ENCODE measurements around the gene MKNK1.

MKNK1 gene

DNA sequence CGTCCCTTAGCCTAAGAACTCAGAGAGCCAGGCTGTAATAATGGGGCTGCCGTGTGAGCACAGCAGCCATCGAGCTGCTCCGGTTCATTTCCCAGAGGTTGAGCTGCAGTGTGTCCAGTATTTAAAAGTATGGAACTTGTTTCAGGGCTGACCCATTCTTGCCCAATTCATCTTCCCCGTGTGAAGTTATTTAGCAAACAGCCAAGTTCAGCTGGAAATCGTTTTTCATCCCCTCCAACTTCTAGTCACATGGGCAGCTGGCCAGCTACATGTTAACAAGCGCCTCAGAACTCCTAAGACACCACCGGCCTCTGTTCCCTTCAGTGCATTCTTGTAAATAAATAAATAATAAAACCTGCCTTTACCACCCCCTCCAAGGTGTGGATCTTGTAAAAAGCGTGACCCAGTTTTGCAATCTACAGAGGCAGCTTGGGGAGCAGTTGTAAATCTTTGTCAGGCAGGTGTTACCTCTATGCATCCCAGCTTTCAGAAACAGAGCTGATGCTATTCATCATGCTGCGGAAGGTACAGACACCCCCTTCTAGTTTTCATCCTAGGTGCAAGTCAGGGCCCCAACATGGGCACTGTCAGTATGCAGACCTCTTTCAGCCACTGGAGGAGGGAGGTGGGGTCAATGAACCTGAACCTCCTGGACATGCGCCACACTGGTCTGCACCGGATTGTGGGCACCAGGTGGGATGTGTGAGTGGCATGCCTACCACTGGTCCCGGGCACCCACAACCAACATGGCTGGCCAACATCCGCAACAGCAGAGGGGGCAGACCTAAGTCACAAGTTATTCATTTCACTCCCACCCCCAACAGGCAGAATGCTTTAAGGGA, 34.0 kb downstream of the MKNK1 start:
- POLR2A ChIA-PET, result no interaction called here
- CTCF ChIA-PET, result interaction anchor here (1.0 to 2.0 kb wide), 5 partner anchors 9 to 42 kb away, joined by 3 to 13 read pairs (median 3); no protein-coding TSS in a partner anchor
- no peak overlapping the region for H3K4me3 ChIP-seq (ENCODE audit: low read depth, low read length)
- no peak for DNase-seq (ENCODE audit: low read depth, low spot score)
- no peak for TF ChIP-seq CTCF (IDR thresholded peaks at IDR 0.05; ENCODE audit: insufficient read depth, low read length, missing control alignments)

- DNase-seq (ENCODE audit: low read depth, low spot score), result no peak
- ChIA-PET CTCF (interaction anchor here (1.0 to 2.0 kb wide), 3 partner anchors 10 to 32 kb away, joined by 3 to 13 read pairs (median 7); no protein-coding TSS in a partner anchor), POLR2A (no interaction called here)
- no peak for TF ChIP-seq CTCF (IDR thresholded peaks at IDR 0.05; ENCODE audit: insufficient read depth, low read length, missing control alignments)
- no peak overlapping the region for H3K4me3 ChIP-seq (ENCODE audit: low read depth, low read length)
Observed at GRCh38 chr1:46569116-46569515, 35.0 kb downstream of the MKNK1 start.

- no peak overlapping the region for H3K4me3 ChIP-seq (ENCODE audit: low read depth, low read length)
- no peak for DNase-seq (ENCODE audit: low read depth, low spot score)
- POLR2A ChIA-PET, result no interaction called here
- no peak for TF ChIP-seq CTCF (IDR thresholded peaks at IDR 0.05; ENCODE audit: insufficient read depth, low read length, missing control alignments)
- CTCF ChIA-PET, result interaction anchor here (2.0 kb wide), 2 partner anchors 10 to 21 kb away, joined by 7 to 13 read pairs; no protein-coding TSS in a partner anchor
Observed at GRCh38 chr1:46568461-46568891, 35.6 kb downstream of the MKNK1 start.

DNA sequence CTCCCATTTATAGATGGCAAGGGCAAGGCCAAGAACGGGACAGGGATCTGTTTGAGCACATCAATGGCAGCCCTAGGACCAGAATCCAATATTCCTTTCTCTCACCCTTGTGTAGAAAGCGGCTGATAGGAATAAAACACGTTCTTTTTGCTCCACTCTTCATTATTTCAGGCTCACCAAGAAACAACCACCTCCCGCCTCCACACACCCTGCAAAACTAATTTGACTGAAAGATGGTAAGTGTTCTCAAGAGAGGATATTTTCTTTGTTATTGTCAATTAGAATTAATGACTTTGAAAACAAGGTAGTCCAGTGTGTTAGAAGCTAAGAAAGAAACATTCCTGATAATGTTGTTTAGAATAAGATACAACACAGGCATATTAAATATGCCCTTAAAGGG, 40.7 kb downstream of the MKNK1 start:
- ChIA-PET CTCF (interaction anchor here (1.1 to 2.1 kb wide), 3 partner anchors 14 to 121 kb away, joined by 3 to 12 read pairs (median 3); no protein-coding TSS in a partner anchor), POLR2A (no interaction called here)
- DNase-seq (ENCODE audit: low read depth, low spot score), result no peak
- no peak overlapping the region for H3K4me3 ChIP-seq (ENCODE audit: low read depth, low read length)
- TF ChIP-seq CTCF (IDR thresholded peaks at IDR 0.05; ENCODE audit: insufficient read depth, low read length, missing control alignments), result no peak

DNA sequence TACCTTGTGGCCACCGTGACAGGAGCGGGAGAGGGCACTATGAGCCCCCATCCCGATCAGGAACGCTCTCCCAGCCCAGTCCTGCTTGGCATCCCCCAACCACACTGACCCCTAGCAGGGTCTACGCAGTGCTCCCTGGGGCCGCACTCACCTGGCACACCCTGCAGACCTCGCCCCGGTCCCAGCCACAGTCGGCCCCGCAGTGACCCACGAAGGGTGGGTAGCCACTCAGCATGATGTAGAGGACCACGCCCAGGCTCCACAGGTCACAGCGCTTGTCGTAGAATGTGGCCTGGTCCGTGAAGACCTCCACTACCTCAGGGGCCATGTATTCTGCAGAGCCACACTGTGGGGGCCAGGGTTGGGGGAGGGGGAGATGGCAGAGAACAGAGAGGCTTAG, 41.6 kb downstream of the MKNK1 start:
- POLR2A ChIA-PET, result no interaction called here
- DNase-seq (ENCODE audit: low read depth, low spot score), result no peak
- TF ChIP-seq CTCF (IDR thresholded peaks at IDR 0.05; ENCODE audit: insufficient read depth, low read length, missing control alignments), result no peak
- CTCF ChIA-PET, result interaction anchor here (1.1 to 2.1 kb wide), 4 partner anchors 13 to 120 kb away, joined by 3 to 12 read pairs (median 4); no protein-coding TSS in a partner anchor
- no peak overlapping the region for H3K4me3 ChIP-seq (ENCODE audit: low read depth, low read length)

- no peak for TF ChIP-seq CTCF (IDR thresholded peaks at IDR 0.05; ENCODE audit: insufficient read depth, low read length, missing control alignments)
- no peak overlapping the region for H3K4me3 ChIP-seq (ENCODE audit: low read depth, low read length)
- no peak for DNase-seq (ENCODE audit: low read depth, low spot score)
- ChIA-PET CTCF (interaction anchor here (0.7 to 4.3 kb wide), 3 partner anchors 9 to 13 kb away, joined by 3 to 39 read pairs (median 3); no protein-coding TSS in a partner anchor), POLR2A (no interaction called here)
Observed at GRCh38 chr1:46558966-46559365, 45.1 kb downstream of the MKNK1 start.
